ENCODE measurements around the gene FAM111B.

DNA sequence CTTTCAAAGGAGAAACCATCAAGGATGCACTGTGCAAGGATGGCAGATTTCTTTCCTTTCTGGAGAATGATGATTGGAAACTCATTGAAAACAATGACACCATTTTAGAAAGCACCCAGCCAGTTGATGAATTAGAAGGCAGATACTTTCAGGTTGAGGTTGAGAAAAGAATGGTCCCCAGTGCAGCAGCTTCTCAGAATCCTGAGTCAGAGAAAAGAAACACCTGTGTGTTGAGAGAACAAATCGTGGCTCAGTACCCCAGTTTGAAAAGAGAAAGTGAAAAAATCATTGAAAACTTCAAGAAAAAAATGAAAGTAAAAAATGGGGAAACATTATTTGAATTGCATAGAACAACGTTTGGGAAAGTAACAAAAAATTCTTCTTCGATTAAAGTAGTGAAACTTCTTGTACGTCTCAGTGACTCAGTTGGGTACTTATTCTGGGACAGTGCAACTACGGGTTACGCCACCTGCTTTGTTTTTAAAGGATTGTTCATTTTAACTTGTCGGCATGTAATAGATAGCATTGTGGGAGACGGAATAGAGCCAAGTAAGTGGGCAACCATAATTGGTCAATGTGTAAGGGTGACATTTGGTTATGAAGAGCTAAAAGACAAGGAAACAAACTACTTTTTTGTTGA lies 45.4 kb downstream of the FAM111B start:
- no peak for TF ChIP-seq SP1 (IDR thresholded peaks at IDR 0.05)
- TF ChIP-seq CTBP1 (IDR thresholded peaks at IDR 0.05; ENCODE audit: borderline replicate concordance), result no peak
- TF ChIP-seq FOXK2 (IDR thresholded peaks at IDR 0.05), result no peak
- TF ChIP-seq SUZ12 (IDR thresholded peaks at IDR 0.05), result no peak
- no peak for TF ChIP-seq NFRKB (IDR thresholded peaks at IDR 0.05)
- no peak for TF ChIP-seq FOXA1 (IDR thresholded peaks at IDR 0.05)
- TF ChIP-seq ARNT (IDR thresholded peaks at IDR 0.05), result no peak
- no peak for TF ChIP-seq FOXM1 (IDR thresholded peaks at IDR 0.05; ENCODE audit: borderline replicate concordance)
